Lung (tissue), 12 donors: ENCODE results near the gene TRPM2. TPM values are rescaled to one million over a fixed set of nuclear protein-coding genes. Genes with fewer than 3 reads are reported as not detected.
A peak's percentile ranks its signal among the peaks of the same experiment; 100 is the strongest.

ENCODE experiments used
- ATAC-seq: fragments of 200-7000 bp; cut with Tn5 transposase; one replicate; pipeline ENCODE4 v1.9.1; 2020; ENCODE audit warnings: moderate number of reproducible peaks; ENCODE audit not compliant: insufficient read depth, low FRiP score
- DNase-seq, 3 donors: peaks; one replicate each; pipeline ENCODE4 v3.0.0-alpha.2; 2013 to 2017
- H3K27ac ChIP-seq, 2 donors: one replicate each; pipeline ENCODE4 v1.5.1; 2013; ENCODE audit warnings: mild to moderate bottlenecking in 2 of 2, moderate library complexity in 2 of 2, control low read depth in 1 of 2, inconsistent platforms in 1 of 2, low read depth in 1 of 2, low read length in 1 of 2
- H3K27me3 ChIP-seq, 3 donors: one replicate each; pipeline ENCODE4 v1.5.1; 2013; ENCODE audit warnings: low read length in 2 of 3; ENCODE audit not compliant: control insufficient read depth in 3 of 3, insufficient read depth in 3 of 3
- H3K36me3 ChIP-seq, 4 donors: one replicate each; pipeline ENCODE4 v1.5.1; 2013; ENCODE audit warnings: low read length in 4 of 4, mild to moderate bottlenecking in 1 of 4, moderate library complexity in 1 of 4; ENCODE audit not compliant: control insufficient read depth in 4 of 4, insufficient read depth in 4 of 4
- H3K4me1 ChIP-seq, 5 donors: one replicate each; pipeline ENCODE4 v1.5.1; 2013; ENCODE audit warnings: low read length in 5 of 5, mild to moderate bottlenecking in 2 of 5, moderate library complexity in 1 of 5; ENCODE audit not compliant: control insufficient read depth in 5 of 5, insufficient read depth in 5 of 5
- H3K4me3 ChIP-seq: one replicate; pipeline ENCODE4 v1.5.1; 2013; ENCODE audit warnings: mild to moderate bottlenecking, control low read depth, moderate library complexity
- H3K9ac ChIP-seq, 2 donors: one replicate each; pipeline ENCODE4 v1.5.1; 2013; ENCODE audit warnings: low read length in 2 of 2, control low read depth in 1 of 2; ENCODE audit not compliant: insufficient read depth in 1 of 2
- H3K9me3 ChIP-seq, 4 donors: one replicate each; pipeline ENCODE4 v1.5.1; 2013; ENCODE audit warnings: low read length in 3 of 4, mild to moderate bottlenecking in 1 of 4, moderate library complexity in 1 of 4; ENCODE audit not compliant: control insufficient read depth in 4 of 4, insufficient read depth in 3 of 4
- WGBS, 2 donors: extraction: QIAGEN DNeasy Blood & Tissue Kit; methylation state at CpG; one replicate each; pipeline ENCODE4 v1.1.7; 2013; 5-methylcytosine and 5-hydroxymethylcytosine counted together
- polyA plus RNA-seq, 2 donors: library from polyadenylated mRNA; stranded (reverse); fragments of 200-250 nt; gene quantifications; one replicate each; pipeline ENCODE4 v1.2.1, GENCODE V29; 2013
- total RNA-seq, 2 donors: library from RNA; depleted of rRNA in 1 of 2; stranded (reverse); fragments of >200 nt in 1 of 2; gene quantifications; one replicate each; pipeline ENCODE4 v1.2.1, GENCODE V29; 2014 to 2021
- TF ChIP-seq, protein P1 (sequence below): IDR thresholded peaks from 2 replicates; pipeline ENCODE4 v1.5.1; 2012; ENCODE audit warnings: mild to moderate bottlenecking; ENCODE audit errors: control extremely low read depth, extremely low read depth
- donor health status: control.
- donor health status: control.
- donor health status: Bipolar disorder and iron deficiency.
- donor health status: healthy.
- donor health status: DM: yes; HTN: yes; CAD: no.

TRPM2 gene
- total and polyA plus RNA-seq, 4 donors, result 5.9 to 26.2 (median 10.3) TPM

- Histone ChIP-seq H3K36me3 (no peaks in the 10 kb centered on the region), H3K4me3 (no peak overlapping the region), H3K4me1 (no peaks in the 10 kb centered on the region), H3K9me3 (peaks cover 0 to 6% (median 0%) of the 10 kb centered on the region in 4 donors), H3K27me3 (no peaks in the 10 kb centered on the region), H3K27ac (no peak overlapping the region), H3K9ac (no peak overlapping the region)
- TF ChIP-seq, protein P1, sequence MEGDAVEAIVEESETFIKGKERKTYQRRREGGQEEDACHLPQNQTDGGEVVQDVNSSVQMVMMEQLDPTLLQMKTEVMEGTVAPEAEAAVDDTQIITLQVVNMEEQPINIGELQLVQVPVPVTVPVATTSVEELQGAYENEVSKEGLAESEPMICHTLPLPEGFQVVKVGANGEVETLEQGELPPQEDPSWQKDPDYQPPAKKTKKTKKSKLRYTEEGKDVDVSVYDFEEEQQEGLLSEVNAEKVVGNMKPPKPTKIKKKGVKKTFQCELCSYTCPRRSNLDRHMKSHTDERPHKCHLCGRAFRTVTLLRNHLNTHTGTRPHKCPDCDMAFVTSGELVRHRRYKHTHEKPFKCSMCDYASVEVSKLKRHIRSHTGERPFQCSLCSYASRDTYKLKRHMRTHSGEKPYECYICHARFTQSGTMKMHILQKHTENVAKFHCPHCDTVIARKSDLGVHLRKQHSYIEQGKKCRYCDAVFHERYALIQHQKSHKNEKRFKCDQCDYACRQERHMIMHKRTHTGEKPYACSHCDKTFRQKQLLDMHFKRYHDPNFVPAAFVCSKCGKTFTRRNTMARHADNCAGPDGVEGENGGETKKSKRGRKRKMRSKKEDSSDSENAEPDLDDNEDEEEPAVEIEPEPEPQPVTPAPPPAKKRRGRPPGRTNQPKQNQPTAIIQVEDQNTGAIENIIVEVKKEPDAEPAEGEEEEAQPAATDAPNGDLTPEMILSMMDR, result no peak
- 80 to 94% methylated on average over 11 to 14 of the region's 14 CpGs for WGBS, 2 donors
- DNase-seq (no peak), ATAC-seq (no peak)
Observed at GRCh38 chr21:44420416-44421205, 67.2 kb downstream of the TRPM2 start.

DNA sequence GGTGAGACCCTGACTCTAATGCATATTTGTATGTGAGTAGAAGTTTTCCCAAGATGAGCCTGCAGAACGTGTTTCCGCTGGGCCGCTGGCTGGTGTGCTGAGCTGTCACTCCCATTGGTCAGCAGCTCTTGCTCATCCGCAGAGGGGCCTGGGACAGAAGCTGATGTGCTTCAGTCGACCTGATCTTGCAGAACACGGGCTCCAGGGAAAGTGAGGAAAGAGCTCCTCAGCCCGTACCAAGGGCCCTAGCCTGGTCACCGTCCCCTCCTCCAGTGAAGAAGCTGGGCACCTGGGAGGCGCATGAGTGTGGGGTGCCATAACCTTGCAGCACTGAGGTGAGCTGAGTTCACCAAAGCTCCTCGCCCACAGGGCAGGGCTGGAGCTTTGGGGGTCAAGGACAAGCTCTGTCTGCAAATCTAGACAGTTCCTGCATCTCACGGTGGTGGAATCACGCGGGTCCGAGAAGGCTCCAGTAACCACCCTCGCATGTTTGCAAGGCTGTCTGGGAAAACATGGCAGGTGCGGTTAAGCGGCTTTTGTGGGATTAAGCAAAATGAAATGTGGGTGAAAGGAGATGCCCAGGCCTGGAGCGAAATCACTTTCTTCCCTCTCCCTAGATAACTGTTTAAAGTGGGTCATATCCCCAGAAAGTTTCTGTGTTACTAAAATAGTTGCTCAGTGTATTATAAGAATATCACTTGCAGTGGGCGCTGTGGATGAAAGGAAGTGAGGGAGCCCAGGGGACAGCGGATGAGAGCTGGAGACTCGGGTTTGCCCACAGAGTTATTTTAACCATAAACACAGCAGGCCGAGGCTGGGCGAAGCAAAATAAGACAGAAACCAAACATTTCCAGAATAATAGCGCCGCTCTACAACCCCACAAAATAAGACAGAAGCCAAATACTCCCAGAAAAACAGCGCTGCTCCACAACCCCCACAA, 68.8 kb downstream of the TRPM2 start:
- DNase-seq, result peak in 1 of 3 donors; percentile 9
- Histone ChIP-seq H3K4me3 (no peak overlapping the region), H3K27ac (no peak overlapping the region), H3K9me3 (peaks cover 0 to 6% (median 0%) of the 10 kb centered on the region in 4 donors), H3K9ac (no peak overlapping the region), H3K36me3 (no peaks in the 10 kb centered on the region), H3K4me1 (no peaks in the 10 kb centered on the region), H3K27me3 (no peaks in the 10 kb centered on the region)
- WGBS, 2 donors, result 84 to 92% methylated on average over 25 of the region's 26 CpGs
- TF ChIP-seq, protein P1, result no peak
- no peak for ATAC-seq

- Histone ChIP-seq H3K9me3 (peaks cover 0 to 6% (median 0%) of the 10 kb centered on the region in 4 donors), H3K27me3 (no peaks in the 10 kb centered on the region), H3K4me3 (no peak overlapping the region), H3K27ac (no peak overlapping the region), H3K4me1 (no peaks in the 10 kb centered on the region), H3K36me3 (no peaks in the 10 kb centered on the region), H3K9ac (no peak overlapping the region)
- TF ChIP-seq, protein P1, result no peak
- ATAC-seq (no peak), DNase-seq (no peak)
- WGBS, 2 donors, result 81 to 89% methylated on average over 12 of the region's 12 CpGs
Observed at GRCh38 chr21:44423312-44423821, 69.9 kb downstream of the TRPM2 start.
